ENCODE results near the gene CADM2.

The CADM2 gene

DNA sequence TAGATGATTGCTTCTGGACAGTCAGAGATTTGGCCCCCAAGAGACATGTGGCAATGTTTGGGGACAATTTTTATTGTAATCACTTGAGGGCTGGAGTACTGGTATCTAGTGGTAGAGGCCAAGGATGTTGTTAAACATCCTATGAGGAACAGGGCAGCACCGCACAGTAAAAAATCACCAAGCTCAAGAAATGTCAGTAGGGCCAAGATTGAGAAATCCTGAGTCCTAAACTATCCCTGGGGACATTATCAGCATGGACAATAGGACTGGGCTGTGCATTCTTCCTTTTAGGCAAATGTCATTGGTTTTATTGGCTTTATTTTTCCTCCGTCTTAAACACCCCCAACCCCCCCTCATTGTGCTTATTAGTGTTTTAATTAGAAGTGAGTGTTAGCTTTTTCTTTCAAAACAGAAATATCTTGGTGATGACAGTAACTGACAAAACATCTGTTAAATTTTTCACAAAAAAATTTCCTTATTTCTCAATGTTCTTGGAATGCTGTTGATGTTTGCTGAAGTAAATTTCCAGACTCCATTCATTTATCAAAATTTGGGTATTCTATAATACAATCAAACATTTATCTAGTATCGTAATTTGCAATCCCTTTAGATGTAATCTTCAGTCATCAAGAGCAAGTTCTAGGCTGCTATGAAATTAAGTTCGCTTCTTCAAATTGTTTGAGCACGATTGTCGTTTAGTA is 1087.8 kb downstream of the CADM2 start:
- peaks cover 4% of the 10 kb centered on the region for H3K27me3 Mint-ChIP-seq (ENCODE audit: low read depth)
- no peaks in the 10 kb centered on the region for H3K4me1 Mint-ChIP-seq
- TF ChIP-seq, protein P1, sequence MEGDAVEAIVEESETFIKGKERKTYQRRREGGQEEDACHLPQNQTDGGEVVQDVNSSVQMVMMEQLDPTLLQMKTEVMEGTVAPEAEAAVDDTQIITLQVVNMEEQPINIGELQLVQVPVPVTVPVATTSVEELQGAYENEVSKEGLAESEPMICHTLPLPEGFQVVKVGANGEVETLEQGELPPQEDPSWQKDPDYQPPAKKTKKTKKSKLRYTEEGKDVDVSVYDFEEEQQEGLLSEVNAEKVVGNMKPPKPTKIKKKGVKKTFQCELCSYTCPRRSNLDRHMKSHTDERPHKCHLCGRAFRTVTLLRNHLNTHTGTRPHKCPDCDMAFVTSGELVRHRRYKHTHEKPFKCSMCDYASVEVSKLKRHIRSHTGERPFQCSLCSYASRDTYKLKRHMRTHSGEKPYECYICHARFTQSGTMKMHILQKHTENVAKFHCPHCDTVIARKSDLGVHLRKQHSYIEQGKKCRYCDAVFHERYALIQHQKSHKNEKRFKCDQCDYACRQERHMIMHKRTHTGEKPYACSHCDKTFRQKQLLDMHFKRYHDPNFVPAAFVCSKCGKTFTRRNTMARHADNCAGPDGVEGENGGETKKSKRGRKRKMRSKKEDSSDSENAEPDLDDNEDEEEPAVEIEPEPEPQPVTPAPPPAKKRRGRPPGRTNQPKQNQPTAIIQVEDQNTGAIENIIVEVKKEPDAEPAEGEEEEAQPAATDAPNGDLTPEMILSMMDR (IDR thresholded peaks at IDR 0.05; ENCODE audit: unreplicated experiment in 3 of 3) = no peak
- no peak overlapping the region for H3K27ac Mint-ChIP-seq
- H3K9me3 Mint-ChIP-seq = peaks cover 8% of the 10 kb centered on the region
- no peak overlapping the region for H3K4me3 Mint-ChIP-seq
- peaks cover 5% of the 10 kb centered on the region for H3K36me3 Mint-ChIP-seq (ENCODE audit: low read depth)

DNA sequence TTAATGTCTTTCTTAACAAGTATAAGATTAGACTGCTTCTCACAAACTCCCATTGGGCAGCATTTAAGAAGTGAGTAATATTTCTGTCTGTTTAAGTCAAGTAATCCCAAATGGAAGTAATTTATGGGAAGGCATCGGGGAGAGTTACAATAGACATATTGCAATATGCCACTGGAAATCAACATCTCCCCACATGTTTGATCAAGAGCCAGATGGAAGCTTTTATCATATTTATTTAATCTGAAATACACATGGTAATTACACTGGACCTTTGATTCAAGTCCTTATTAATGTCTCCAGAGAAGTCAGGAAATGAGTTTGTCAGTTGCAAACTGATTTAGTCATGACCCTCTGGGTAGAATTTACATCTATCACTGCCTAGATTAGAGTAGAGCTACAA is 1088.4 kb downstream of the CADM2 start:
- H3K9me3 Mint-ChIP-seq = peaks cover 3% of the 10 kb centered on the region
- TF ChIP-seq, protein P1 (IDR thresholded peaks at IDR 0.05; ENCODE audit: unreplicated experiment in 3 of 3) = no peak
- no peak overlapping the region for H3K4me3 Mint-ChIP-seq
- peaks cover 4% of the 10 kb centered on the region for H3K27me3 Mint-ChIP-seq (ENCODE audit: low read depth)
- no peaks in the 10 kb centered on the region for H3K36me3 Mint-ChIP-seq (ENCODE audit: low read depth)
- no peak overlapping the region for H3K27ac Mint-ChIP-seq
- no peaks in the 10 kb centered on the region for H3K4me1 Mint-ChIP-seq

DNA sequence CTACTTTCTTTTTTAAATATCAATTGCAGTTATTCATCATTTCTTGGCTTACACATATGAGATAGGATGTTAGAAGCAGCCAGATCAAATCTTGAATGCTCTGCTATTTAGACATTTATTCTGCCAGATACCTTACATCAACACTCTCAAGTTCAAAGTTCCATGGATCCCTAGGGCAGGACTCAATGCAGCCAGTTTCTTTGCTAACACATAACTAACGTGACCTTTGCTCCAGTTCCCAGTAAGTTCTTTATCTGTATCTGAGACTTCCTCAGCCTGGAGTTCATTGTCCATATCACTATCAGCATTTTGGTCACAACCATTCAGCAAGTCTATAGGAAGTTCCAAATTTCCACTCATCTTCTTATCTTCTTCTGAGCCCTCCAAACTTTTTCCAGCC is 1092.3 kb downstream of the CADM2 start:
- Mint-ChIP-seq H3K4me1 (no peaks in the 10 kb centered on the region), H3K36me3 (ENCODE audit: low read depth) (no peaks in the 10 kb centered on the region), H3K27ac (no peak overlapping the region), H3K9me3 (no peaks in the 10 kb centered on the region), H3K27me3 (ENCODE audit: low read depth) (peaks cover 4% of the 10 kb centered on the region), H3K4me3 (no peak overlapping the region)
- TF ChIP-seq, protein P1 (IDR thresholded peaks at IDR 0.05; ENCODE audit: unreplicated experiment in 3 of 3) = no peak

DNA sequence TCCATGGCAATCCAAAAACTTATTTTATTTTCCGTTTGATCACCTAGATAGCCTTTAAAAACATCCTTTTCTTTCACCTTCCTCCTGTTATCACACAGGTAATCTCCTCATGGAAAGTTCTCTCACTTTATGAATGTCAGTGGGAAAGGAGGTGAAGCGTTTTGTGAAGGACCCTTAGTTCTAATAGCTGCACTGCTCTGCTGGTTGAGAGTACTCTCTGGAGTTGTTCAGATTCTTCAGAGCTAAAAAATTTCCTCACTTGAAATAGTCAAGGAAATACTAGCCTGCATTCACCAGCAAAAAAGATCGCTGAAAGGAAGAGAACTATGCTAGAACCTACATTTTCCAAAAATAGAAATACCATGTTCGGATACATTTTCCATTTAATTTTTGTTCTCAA is 1097.2 kb downstream of the CADM2 start:
- TF ChIP-seq, protein P1 (IDR thresholded peaks at IDR 0.05; ENCODE audit: unreplicated experiment in 3 of 3) = no peak
- no peak overlapping the region for H3K4me3 Mint-ChIP-seq
- H3K9me3 Mint-ChIP-seq = no peaks in the 10 kb centered on the region
- H3K27ac Mint-ChIP-seq = no peak overlapping the region
- H3K27me3 Mint-ChIP-seq (ENCODE audit: low read depth) = no peaks in the 10 kb centered on the region
- H3K36me3 Mint-ChIP-seq (ENCODE audit: low read depth) = no peaks in the 10 kb centered on the region
- peaks cover 11% of the 10 kb centered on the region for H3K4me1 Mint-ChIP-seq

DNA sequence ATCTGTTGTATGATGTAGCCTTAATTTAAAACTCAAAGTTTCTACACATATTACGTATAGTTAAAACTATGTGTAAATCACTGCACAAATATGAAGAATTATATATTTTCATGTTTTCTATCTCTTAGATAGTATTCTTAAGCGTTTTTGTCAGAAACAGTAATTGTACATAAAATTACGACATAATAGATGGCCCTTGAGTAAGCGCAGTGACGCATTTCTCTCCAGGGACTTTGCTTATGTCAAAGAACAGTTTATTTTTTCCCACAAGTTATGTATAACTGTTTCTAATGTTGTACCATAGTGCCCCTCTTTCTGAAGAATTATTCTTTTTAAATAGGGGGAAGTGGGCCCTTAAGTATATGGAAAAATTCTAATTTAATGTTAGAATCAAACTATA is 1098.2 kb downstream of the CADM2 start:
- H3K27me3 Mint-ChIP-seq (ENCODE audit: low read depth) = no peaks in the 10 kb centered on the region
- TF ChIP-seq, protein P1 (IDR thresholded peaks at IDR 0.05; ENCODE audit: unreplicated experiment in 3 of 3) = no peak
- H3K27ac Mint-ChIP-seq = no peak overlapping the region
- H3K36me3 Mint-ChIP-seq (ENCODE audit: low read depth) = no peaks in the 10 kb centered on the region
- no peaks in the 10 kb centered on the region for H3K9me3 Mint-ChIP-seq
- H3K4me1 Mint-ChIP-seq = peaks cover 11% of the 10 kb centered on the region
- no peak overlapping the region for H3K4me3 Mint-ChIP-seq

DNA sequence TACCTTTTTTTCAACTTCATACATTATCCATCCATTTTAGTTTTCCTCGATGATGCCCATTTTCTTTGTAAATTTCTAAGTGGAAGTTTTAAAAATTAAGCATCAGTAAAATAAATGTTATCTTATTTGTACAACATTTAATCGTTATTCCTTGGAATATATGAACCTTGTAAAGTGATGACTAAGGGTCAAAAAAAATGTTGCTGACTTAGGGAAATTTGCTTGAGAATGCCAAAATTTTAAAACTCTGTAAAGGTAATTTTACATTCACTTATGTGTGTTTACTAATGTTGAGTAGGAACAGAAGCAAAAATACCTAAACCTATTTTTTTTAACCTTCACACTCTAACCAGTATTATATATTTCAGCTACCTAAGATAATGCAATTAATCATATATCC is 1115.0 kb downstream of the CADM2 start:
- Mint-ChIP-seq H3K9me3 (no peaks in the 10 kb centered on the region), H3K27ac (no peak overlapping the region), H3K27me3 (ENCODE audit: low read depth) (no peaks in the 10 kb centered on the region), H3K4me1 (no peaks in the 10 kb centered on the region), H3K4me3 (no peak overlapping the region), H3K36me3 (ENCODE audit: low read depth) (no peaks in the 10 kb centered on the region)
- TF ChIP-seq, protein P1 (IDR thresholded peaks at IDR 0.05; ENCODE audit: unreplicated experiment in 3 of 3) = no peak
